HG03280 (cell line): Measurements from ENCODE around the gene SMARCB1.

Source experiments
- ATAC-seq: cut with Tn5 transposase; IDR thresholded peaks from one replicate; pipeline ENCODE4 v1.9.1; 2021; ENCODE audit warnings: mild to moderate bottlenecking, moderate library complexity; ENCODE audit not compliant: unreplicated experiment

Gene SMARCB1

DNA sequence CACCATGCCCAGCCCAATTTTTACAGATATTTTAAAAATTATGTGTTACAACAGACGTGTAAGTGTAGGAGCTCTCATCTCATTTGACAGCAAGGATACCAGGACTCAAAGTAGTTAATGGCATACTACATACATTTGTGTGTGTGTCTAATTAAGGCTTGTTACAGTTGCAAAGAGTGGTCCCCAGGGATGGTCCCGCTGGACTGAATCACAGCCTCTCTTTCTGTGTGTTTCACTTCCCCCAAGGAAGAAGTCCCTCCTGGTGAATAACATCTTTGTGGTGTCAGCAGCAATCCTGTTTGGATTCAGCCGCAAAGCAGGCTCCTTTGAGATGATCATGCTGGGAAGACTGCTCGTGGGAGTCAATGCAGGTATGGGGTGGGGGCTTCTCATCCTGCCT, 88.1 kb downstream of the SMARCB1 start:
- no peak for ATAC-seq

DNA sequence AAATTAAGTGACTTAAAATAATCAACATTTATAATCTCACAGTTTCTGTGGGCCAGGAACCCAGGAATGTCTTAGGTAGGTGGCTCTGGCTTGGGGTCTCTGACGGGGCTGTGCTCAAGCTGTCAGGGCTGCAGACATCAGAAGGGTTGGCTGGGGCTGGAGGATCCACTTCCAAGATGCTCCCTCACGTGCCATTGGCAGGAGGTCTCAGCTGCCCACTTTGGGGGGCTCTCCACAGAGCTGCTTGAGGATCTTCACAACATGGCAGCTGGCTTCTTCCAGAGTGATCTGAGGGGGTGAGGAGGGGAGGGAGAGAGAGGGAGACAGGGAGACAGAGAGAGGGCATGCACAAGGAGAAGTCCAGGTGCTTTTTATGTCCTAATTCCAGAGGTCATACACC, 89.0 kb downstream of the SMARCB1 start:
- ATAC-seq, result no peak

GRCh38 chr22:23877566-23877965, 90.8 kb downstream of the SMARCB1 start:
- ATAC-seq, result no peak

GRCh38 chr22:23878219-23878618, 91.5 kb downstream of the SMARCB1 start:
- ATAC-seq, result no peak

DNA sequence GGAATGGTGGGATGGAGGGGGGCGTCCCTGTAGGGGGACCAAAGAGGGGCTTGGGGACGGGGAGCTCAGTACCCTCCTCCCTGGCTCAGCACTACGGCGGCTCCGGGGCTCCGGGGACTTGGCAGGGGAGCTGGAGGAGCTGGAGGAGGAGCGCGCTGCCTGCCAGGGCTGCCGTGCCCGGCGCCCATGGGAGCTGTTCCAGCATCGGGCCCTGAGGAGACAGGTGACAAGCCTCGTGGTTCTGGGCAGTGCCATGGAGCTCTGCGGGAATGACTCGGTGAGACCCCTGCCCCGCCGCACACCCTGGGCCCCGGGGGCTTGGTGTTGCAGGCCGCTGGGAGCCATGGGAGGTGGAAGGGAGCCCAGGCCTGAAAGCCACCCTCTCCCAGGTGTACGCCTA, 95.6 kb downstream of the SMARCB1 start:
- ATAC-seq, result no peak

DNA sequence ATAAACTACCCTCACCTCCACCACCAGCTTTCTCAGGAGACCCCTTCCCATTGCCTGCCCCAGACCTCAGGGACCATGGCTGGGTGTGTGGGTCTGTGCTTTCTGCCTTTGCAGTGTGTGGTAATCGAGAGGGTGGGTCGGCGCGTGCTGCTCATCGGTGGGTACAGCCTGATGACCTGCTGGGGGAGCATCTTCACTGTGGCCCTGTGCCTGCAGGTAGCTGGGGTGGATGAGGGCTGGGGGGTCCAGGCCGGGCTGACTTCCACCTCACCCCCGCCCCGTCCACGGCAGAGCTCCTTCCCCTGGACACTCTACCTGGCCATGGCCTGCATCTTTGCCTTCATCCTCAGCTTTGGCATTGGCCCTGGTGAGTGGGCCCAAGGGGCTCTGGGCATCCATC, 96.9 kb downstream of the SMARCB1 start:
- no peak for ATAC-seq

GRCh38 chr22:23884140-23884539, 97.4 kb downstream of the SMARCB1 start:
- ATAC-seq, result no peak
